Activated T-cell treated with anti-CD3 and anti-CD28 coated beads, Interleukin-2, amount 50 U/mL, for 72 hours (primary cell): Measurements from ENCODE around the gene RASGRF1. TPM values are rescaled to one million over a fixed set of nuclear protein-coding genes. Genes with fewer than 3 reads are reported as not detected.

ENCODE experiments used
- ATAC-seq, 2 donors: fragments of 150-1000 bp; cut with Tn5 transposase; replicated peaks in 1 of 2; 2 replicates each; pipeline ENCODE4 v1.10.0; 2021; ENCODE audit warnings: moderate library complexity in 2 of 2, mild to moderate bottlenecking in 1 of 2
- DNase-seq, 2 donors: peaks; one replicate each; pipeline ENCODE4 v3.0.0; 2021 to 2022; ENCODE audit warnings: mixed read lengths in 1 of 2
- H3K27ac Mint-ChIP-seq: one replicate; pipeline ENCODE4 v1.8.0; 2022; ENCODE audit warnings: mild to moderate bottlenecking, moderate library complexity, mixed read lengths
- H3K27me3 Mint-ChIP-seq: one replicate; pipeline ENCODE4 v1.8.0; 2022; ENCODE audit warnings: low read depth, mixed read lengths
- H3K36me3 Mint-ChIP-seq, 2 donors: one replicate each; pipeline ENCODE4 v1.8.0; 2022; ENCODE audit warnings: mixed read lengths in 2 of 2, mild to moderate bottlenecking in 1 of 2; ENCODE audit not compliant: insufficient read depth in 2 of 2
- H3K4me1 Mint-ChIP-seq: one replicate; pipeline ENCODE4 v1.8.0; 2022; ENCODE audit warnings: low read depth, mixed read lengths
- H3K4me3 Mint-ChIP-seq, 2 donors: one replicate each; pipeline ENCODE4 v1.8.0; 2022; ENCODE audit warnings: mild to moderate bottlenecking in 2 of 2, mixed read lengths in 2 of 2, moderate library complexity in 2 of 2
- H3K9me3 Mint-ChIP-seq, 2 donors: one replicate each; pipeline ENCODE4 v1.8.0; 2022; ENCODE audit warnings: mixed read lengths in 2 of 2
- total RNA-seq, 2 donors: library from RNA; stranded (reverse); gene quantifications; one replicate each; pipeline ENCODE4 v1.2.3, GENCODE V29; 2022

Gene RASGRF1
- total RNA-seq, 2 donors from 2014 or later, result not detected

DNA sequence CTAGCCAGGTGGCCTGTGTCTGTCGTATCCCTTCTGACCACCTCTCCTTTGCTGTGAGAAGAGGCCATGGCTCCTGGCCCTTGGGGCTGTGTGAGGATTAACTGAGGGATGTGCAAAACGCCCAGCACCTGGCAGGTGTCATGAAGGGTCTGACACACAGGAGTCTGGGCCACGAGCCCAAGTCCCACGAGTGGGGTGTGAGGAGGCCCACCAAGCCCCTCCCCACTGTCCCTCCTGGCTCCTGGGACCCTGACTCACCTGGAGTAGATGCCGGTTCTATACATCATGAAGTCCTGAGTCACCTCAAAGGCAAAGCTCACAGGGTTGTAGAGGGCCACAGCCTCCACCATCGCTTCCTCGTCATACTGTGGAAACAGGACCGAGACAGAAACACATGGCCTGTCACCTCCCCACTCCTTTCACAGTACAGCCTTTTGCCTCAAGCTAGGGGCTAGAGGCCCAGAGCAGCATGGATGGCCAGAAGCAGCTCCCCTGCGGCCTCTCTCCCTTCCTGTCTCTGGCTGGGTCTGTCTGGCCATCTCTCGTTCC is 165.4 kb downstream of the RASGRF1 start:
- H3K4me1 Mint-ChIP-seq, result no peaks in the 10 kb centered on the region
- DNase-seq (no peak), ATAC-seq (peak in 1 of 2 donors; percentile 4)
- no peaks in the 10 kb centered on the region for H3K9me3 Mint-ChIP-seq
- no peaks in the 10 kb centered on the region for H3K27me3 Mint-ChIP-seq
- H3K27ac Mint-ChIP-seq, result no peak overlapping the region
- H3K36me3 Mint-ChIP-seq, result peaks cover 0 to 10% of the 10 kb centered on the region in 2 donors
- no peak overlapping the region for H3K4me3 Mint-ChIP-seq

DNA sequence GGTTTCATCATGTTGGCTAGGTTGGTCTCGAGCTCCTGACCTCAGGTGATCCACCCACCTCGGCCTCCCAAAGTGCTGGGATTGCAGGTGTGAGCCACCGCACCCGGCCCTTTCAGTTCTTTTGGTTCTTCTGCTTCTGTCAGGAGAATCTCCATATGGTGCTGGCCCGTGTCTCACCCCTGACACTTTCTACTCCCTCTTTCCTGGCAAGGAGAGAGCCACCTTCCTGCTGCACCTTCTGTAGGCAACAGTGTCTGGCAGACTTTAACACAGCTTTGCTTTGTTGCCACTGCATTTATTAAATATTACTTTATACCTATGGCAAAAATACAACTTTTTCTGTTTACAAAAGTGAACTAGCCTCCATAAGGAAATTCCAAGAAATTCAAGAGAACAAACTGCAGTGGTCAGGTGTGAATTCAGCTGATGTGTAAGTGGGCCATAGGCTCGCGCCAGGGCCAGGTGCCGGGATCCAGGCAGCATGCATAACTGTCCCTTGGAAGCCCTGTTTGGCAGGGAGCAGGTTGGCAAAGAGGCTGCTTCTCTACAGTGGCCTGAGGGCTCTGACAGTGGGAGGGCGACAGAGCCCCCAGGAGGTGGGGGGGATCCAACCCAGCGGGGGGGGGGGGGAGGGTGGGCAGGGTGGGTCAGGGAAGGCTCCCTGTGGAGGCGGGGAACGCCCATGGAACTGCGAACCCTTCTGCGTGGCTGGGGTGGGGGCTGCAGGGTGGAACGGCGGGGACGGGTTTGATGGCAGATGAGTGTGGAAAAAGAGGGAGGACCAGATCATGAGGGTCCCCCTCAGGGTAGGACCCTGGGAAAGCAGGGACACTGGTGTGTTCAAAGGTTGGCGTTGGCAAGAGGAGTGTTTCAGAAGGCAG is 166.9 kb downstream of the RASGRF1 start:
- H3K27me3 Mint-ChIP-seq, result no peaks in the 10 kb centered on the region
- no peaks in the 10 kb centered on the region for H3K9me3 Mint-ChIP-seq
- DNase-seq, result no peak
- ATAC-seq, result no peak
- H3K4me1 Mint-ChIP-seq, result no peaks in the 10 kb centered on the region
- H3K36me3 Mint-ChIP-seq, result peaks cover 0 to 10% of the 10 kb centered on the region in 2 donors
- no peak overlapping the region for H3K4me3 Mint-ChIP-seq
- no peak overlapping the region for H3K27ac Mint-ChIP-seq

DNA sequence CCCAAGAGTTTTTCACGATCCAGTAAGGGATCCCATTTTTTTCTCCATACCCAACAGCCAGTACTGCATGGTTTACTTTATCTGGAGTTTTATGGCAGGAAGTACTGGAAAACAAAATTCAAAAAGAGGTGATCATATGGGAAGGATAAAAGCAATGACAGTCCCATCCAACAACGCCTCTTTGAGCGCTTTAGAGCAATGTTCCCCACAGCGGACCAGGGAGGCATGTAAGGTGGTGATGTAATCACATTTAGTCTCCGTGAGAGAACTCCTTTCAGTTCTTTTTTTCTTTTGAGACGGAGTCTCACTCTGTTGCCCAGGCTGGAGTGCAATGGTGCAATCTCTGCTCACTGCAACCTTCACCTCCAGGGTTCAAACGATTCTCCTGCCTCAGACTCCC is 167.6 kb downstream of the RASGRF1 start:
- no peak for ATAC-seq
- no peak for DNase-seq
- H3K27me3 Mint-ChIP-seq, result no peaks in the 10 kb centered on the region
- no peaks in the 10 kb centered on the region for H3K9me3 Mint-ChIP-seq
- no peak overlapping the region for H3K4me3 Mint-ChIP-seq
- H3K27ac Mint-ChIP-seq, result no peak overlapping the region
- no peaks in the 10 kb centered on the region for H3K4me1 Mint-ChIP-seq
- peaks cover 0 to 10% of the 10 kb centered on the region in 2 donors for H3K36me3 Mint-ChIP-seq

DNA sequence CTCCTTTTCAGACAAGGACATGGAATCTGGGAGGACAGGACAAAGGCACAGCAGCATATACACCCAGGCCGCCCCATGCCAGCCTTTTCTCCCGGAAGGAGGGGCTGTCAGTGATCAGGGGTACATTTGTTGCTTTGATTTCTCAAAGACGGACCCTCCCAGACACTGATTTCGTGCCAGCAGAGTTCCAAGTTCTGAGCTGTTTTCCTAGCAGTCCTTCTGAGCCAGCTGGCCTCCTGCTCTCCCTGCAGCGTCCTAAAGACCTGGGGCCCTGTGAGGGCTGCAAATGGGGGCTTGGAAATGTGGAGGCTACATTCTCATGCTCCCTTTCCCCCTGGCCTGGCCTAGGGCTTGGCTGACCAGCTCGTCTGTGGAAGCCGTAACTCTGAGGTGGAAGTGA is 168.1 kb downstream of the RASGRF1 start:
- H3K36me3 Mint-ChIP-seq, result peaks cover 0 to 12% of the 10 kb centered on the region in 2 donors
- ATAC-seq, result no peak

DNA sequence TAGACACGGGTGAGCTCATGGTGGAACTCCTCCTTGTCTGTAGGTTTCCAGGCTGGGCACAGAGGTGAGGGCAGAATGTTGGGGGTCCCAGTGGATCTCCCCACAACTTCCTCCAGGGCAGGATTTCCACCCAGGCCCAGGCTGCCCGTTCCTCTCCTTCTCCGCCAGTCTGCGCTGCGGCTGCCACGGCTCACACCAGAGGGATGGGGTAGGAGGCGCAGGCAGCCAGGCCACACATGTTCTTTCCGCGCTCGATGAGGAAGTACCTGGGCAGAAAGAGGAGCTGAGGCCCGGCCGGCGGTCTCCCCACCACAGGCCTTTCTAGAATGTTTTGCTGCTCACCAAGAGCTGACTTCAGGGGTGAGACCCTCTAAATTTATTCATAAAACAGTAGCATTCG is 168.6 kb downstream of the RASGRF1 start:
- no peak for ATAC-seq
- Mint-ChIP-seq H3K9me3 (no peaks in the 10 kb centered on the region), H3K27ac (no peak overlapping the region), H3K4me1 (no peaks in the 10 kb centered on the region), H3K4me3 (no peak overlapping the region), H3K36me3 (peaks cover 0 to 13% of the 10 kb centered on the region in 2 donors), H3K27me3 (no peaks in the 10 kb centered on the region)
- DNase-seq, result no peak

More for the DNA sequence above, 168.1 kb downstream of the RASGRF1 start:
- no peaks in the 10 kb centered on the region for H3K9me3 Mint-ChIP-seq
- H3K4me1 Mint-ChIP-seq, result no peaks in the 10 kb centered on the region
- no peak overlapping the region for H3K27ac Mint-ChIP-seq
- no peaks in the 10 kb centered on the region for H3K27me3 Mint-ChIP-seq
- H3K4me3 Mint-ChIP-seq, result no peak overlapping the region
- DNase-seq, result no peak

DNA sequence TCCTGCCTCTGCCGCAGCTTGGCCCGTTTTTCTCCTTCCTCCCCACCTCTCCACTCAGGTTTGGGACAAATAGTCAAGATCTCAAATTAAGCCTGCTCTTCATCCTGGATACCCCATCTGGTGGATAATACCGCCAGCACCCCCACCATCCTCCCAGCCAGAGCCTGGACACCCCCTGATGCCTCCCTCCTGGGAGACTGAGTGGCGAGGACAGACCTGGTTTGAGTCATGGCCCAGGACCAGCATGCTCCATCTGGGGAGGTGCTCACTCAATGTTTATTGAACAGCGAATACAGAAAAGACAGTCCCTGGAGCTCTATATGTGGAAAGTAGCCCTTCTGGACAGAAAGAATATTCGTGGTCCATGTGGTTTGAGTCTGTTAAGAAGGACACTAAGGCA is 169.1 kb downstream of the RASGRF1 start:
- no peaks in the 10 kb centered on the region for H3K27me3 Mint-ChIP-seq
- ATAC-seq (no peak), DNase-seq (no peak)
- no peak overlapping the region for H3K27ac Mint-ChIP-seq
- H3K36me3 Mint-ChIP-seq, result peaks cover 0 to 13% of the 10 kb centered on the region in 2 donors
- no peaks in the 10 kb centered on the region for H3K4me1 Mint-ChIP-seq
- H3K9me3 Mint-ChIP-seq, result no peaks in the 10 kb centered on the region
- no peak overlapping the region for H3K4me3 Mint-ChIP-seq

DNA sequence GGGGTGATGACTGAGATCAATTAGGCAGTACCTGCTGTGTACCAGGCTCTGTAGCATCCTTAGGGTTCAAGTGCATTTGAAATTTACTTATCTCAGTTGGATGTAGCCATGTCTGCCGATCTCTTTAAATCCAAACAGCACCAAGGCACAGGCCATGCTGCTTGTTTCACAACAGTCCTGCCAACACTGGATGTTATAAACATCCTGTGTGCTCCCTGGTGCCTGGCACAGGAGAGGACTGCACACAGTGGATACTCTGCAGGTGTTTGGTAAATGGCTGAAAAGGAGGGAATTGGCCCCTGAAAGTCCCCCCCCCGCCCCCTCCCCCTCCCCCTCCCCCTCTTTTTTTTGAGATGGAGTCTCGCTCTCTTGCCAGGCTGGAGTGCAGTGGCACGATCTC is 172.7 kb downstream of the RASGRF1 start:
- Mint-ChIP-seq H3K27ac (no peak overlapping the region), H3K27me3 (no peaks in the 10 kb centered on the region), H3K9me3 (no peaks in the 10 kb centered on the region), H3K4me3 (no peak overlapping the region), H3K36me3 (peaks cover 0 to 13% of the 10 kb centered on the region in 2 donors), H3K4me1 (no peaks in the 10 kb centered on the region)
- ATAC-seq, result no peak
- DNase-seq, result no peak

DNA sequence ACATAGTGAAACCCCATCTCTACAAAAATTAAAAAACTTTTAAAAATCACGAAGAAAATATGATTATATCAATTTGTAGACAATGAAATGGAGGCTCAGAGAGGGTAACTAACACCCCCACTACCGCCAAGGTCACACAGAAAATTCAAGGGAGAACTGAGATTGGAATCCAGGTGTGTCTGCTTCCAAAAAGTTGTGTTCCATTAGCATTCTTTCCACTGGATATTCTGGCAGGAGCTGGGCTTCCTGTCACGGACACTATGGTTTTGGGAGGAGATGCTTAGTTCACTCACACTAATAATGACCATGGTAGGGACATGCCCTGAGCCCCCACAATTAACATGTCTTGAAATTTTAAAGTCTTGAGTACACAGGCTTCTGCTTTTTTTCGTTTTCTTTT is 174.5 kb downstream of the RASGRF1 start:
- Mint-ChIP-seq H3K4me1 (no peaks in the 10 kb centered on the region), H3K27me3 (no peaks in the 10 kb centered on the region), H3K9me3 (no peaks in the 10 kb centered on the region), H3K4me3 (no peak overlapping the region), H3K27ac (no peak overlapping the region), H3K36me3 (peaks cover 0 to 10% of the 10 kb centered on the region in 2 donors)
- DNase-seq, result no peak
- no peak for ATAC-seq

DNA sequence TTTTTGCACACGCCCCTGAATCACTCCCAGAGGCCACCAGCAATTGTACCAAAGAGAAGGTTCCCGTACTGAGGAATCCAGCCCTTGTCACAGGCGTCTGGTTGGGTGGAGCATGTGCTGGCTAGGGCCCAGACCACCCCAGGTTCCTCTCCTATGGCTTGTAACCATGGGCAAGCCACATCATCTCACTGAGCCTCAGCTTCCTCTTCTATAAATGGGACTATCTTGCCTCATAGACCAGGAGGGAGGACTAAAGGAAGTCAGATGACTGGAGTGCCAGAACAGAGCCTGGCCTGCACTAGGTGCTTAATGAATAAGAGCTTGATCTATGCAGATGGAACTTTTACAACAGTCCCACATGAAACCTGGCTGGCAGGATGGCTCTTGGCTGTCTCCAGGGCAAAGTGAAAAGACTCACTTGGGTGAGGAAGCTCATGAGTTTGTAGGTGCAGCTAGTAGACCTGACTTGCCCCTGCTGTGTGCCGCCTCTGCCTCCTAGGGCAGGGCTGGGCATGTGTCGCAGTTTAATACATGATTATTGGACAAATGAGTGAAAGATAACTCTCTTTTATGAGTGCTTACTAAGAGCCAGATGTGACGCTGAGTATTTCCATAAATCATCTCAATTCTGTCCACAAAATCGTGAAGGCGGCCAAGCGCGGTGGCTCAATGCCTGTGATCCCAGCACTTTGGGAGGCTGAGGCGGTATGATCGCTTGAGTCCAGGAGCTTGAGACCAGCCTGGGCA is 175.1 kb downstream of the RASGRF1 start:
- no peak overlapping the region for H3K27ac Mint-ChIP-seq
- no peaks in the 10 kb centered on the region for H3K9me3 Mint-ChIP-seq
- peaks cover 0 to 10% of the 10 kb centered on the region in 2 donors for H3K36me3 Mint-ChIP-seq
- H3K27me3 Mint-ChIP-seq, result no peaks in the 10 kb centered on the region
- no peak overlapping the region for H3K4me3 Mint-ChIP-seq
- no peak for DNase-seq
- ATAC-seq, result no peak
- H3K4me1 Mint-ChIP-seq, result peaks cover 1% of the 10 kb centered on the region

DNA sequence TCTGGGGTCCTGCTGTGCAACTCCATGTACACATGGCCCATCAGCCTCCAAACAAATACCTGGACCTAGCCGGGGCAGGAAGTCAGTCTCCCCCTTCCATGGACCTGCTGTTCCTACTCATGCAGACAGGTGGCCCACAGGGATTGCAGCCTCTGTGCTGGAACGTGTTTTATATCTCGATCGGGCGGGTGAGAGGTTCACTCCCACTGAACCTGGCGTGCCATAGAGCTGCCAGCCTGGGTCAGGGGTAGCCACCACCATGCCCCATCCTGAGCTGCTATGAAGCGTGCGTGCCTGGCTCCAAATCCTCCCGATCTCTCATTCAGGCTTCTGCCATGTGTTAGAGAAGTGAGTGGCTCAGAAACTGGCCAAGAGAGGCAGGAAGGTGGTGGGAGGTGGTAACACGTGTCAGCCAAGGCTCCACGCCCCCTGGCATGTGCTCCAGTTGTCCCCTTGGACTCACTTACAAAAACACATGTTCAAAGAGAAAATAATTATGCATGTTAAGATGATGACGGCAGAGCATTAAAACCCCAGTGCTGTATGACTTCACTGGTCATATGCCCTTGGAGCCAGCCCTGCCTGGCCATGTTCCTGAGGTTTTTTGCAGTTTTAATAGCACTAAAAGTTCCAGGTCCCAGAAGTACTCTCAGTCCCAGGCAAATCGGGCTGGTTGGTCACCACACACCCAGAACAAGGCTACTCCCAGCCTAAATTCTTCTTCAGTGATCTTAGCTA is 176.4 kb downstream of the RASGRF1 start:
- no peak overlapping the region for H3K4me3 Mint-ChIP-seq
- H3K27me3 Mint-ChIP-seq, result no peaks in the 10 kb centered on the region
- DNase-seq (no peak), ATAC-seq (no peak)
- peaks cover 14% of the 10 kb centered on the region for H3K4me1 Mint-ChIP-seq
- peaks cover 2 to 17% of the 10 kb centered on the region in 2 donors for H3K36me3 Mint-ChIP-seq
- no peak overlapping the region for H3K27ac Mint-ChIP-seq
- H3K9me3 Mint-ChIP-seq, result no peaks in the 10 kb centered on the region

DNA sequence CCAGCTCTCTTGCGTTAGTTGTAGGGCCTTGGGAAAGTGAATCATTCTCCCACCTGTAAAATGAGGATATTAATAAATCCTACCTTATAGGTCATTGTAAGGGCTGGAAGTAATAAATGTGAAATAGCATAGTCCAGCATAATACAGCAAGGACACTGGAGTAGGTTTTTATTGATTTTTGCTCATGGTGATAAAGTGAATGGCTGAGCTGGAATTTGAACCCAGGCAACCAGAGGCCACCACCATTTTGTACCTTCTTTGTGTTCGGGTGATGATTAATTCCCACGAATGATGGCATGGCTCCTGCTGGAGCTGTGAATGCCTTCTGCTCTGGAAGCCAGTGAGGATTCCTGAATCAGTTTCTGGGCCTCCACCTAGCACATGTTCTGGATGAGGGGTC is 177.6 kb downstream of the RASGRF1 start:
- Mint-ChIP-seq H3K27ac (peak overlapping the region; percentile 55), H3K9me3 (no peaks in the 10 kb centered on the region), H3K4me3 (no peak overlapping the region), H3K27me3 (no peaks in the 10 kb centered on the region), H3K36me3 (peaks cover 2 to 22% of the 10 kb centered on the region in 2 donors), H3K4me1 (peaks cover 22% of the 10 kb centered on the region)
- ATAC-seq (no peak), DNase-seq (no peak)

DNA sequence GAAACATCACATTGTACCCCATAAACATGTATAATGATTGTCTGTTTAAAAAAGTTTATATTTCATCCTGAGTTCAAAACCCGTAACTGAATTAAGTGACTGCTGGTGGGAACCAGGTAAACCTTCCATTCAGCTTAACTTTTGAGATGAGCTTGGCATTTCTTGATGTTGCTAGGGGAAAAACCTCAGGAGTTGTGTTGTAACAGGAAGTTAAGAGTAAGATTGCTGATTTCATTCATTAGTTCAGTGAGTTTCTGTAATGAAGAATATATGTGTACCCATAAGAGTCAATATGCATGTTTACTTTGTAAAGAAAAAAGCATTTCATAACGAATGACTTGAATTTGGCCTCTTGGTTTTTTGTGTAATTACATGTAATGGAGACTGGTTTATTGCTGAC is 178.3 kb downstream of the RASGRF1 start:
- H3K4me1 Mint-ChIP-seq, result peaks cover 22% of the 10 kb centered on the region
- H3K4me3 Mint-ChIP-seq, result no peak overlapping the region
- H3K27me3 Mint-ChIP-seq, result no peaks in the 10 kb centered on the region
- no peak for DNase-seq
- peak overlapping the region; percentile 55 for H3K27ac Mint-ChIP-seq
- no peaks in the 10 kb centered on the region for H3K9me3 Mint-ChIP-seq
- ATAC-seq, result no peak
- H3K36me3 Mint-ChIP-seq, result peaks cover 4 to 21% of the 10 kb centered on the region in 2 donors

DNA sequence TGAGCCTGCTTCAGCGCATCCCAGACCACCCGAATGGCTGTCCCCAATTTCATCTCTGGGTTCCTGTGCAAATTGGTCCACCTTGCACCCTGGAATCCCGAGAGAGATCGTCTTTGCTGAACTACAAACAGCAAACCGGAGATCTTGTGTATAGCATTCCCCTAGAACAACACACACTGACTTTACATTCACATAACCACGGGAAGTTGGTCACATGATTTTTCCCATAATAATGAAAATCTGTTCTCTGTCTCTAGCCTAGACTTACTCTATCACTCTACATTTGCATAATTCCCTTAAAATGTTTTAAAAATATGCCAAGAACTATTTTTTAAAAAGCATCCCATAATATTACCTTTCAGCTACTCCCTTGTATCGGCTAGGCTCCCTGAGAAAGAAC is 180.3 kb downstream of the RASGRF1 start:
- ATAC-seq (no peak), DNase-seq (no peak)
- Mint-ChIP-seq H3K27ac (peak overlapping the region; percentile 31), H3K4me3 (no peak overlapping the region), H3K27me3 (no peaks in the 10 kb centered on the region), H3K9me3 (no peaks in the 10 kb centered on the region), H3K4me1 (peaks cover 22% of the 10 kb centered on the region), H3K36me3 (peaks cover 6 to 24% of the 10 kb centered on the region in 2 donors)
